Activated effector memory CD4-positive, alpha-beta T cell treated with Interleukin-2 at 50 U/mL for 16 hours (primary cell): ENCODE results near the gene TBCD.
"Not testable (repeated sequence)": the region's sequence is repeated elsewhere in the genome, so short reads cannot be mapped to it uniquely, and the experiment has no call there.

Experiments used
- DNase-seq: peaks from one replicate; pipeline ENCODE4 v3.0.0-alpha.2; 2020

Gene TBCD

DNA sequence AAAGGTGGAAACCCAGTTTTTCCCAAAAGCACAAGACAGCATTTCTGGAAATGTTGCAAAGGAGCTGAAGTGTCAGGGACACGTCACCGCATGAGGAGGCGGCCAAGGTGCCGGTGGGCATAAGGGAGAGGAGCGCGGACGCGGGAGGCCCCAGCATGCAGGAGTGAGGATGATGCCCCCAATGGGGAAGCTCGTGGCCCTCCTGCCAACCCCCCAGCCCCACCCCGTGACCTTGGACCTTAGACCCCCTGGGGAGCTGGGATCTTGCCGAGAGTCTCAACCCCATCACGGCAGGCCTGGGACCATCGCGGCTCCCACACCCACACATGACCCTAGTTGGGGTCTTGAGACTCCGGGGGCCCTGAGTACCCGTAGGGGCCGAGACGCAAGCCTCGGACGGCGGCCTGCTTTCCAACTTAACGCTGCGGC is 208.1 kb downstream of the TBCD start:
- DNase-seq = no peak

- no peak for DNase-seq
Observed at GRCh38 chr17:82960419-82961271, 208.8 kb downstream of the TBCD start.

DNA sequence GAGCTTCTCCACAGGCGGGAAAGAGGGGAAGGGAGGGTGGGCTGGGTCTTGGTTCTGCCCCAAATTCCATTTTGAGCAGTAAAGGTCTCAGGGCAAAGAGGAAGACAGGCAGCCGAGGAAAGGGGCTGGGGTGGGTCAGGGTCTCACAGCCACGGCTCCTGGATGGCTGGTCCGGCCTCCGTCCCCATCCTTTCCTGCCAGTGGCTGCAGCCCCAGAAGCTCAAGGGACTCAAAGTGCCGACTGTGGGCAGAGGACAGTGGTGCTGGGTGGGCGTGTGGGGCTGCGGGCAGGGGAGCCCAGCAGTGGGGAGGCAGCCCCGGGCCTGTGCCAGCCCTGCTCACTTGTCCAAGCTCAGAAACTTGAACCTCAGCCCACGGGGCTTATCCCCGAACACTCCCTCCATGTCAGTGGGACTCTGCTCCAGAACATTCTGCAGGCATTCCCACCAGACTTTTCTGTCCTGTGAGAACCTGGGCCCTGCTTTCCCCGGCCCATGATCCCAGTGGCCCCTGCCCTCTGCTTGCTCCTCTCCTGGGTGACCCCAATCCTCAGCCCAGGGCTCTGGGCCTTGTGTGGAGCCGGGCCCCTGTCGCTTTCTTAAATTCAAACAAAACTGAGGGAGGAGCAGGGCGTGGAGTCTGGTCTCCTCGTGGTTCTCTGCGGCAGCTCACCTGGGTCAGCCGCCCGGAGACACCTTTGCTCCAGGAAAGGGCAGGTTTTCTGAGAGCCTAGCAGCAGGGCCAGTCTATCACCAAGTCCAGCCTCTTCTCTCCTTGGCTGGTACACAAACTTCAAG is 209.7 kb downstream of the TBCD start:
- no peak for DNase-seq

DNA sequence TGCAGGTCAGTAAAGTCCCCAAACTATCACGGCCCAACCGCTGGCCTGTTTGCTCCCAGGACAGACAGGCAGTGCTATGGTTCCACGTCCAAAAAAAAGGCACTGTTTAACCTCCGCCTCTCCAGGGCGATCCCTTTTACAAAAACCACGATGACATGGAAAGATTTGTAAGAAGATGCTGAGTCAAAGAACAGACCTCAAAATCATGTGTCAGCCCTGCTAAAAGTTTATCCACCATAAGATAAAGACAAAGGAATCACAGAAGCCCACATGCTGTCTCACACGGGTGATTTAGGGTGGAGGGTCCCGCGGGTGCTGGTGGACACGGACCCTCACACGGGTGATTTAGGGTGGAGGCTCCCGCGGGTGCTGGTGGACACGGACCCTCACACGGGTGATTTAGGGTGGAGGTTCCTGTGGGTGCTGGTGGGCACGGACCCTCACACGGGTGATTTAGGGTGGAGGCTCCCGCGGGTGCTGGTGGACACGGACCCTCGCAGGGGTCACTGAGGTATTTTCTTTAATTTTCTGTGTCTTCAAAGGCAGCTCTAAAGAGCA is 210.4 kb downstream of the TBCD start:
- no peak for DNase-seq

DNA sequence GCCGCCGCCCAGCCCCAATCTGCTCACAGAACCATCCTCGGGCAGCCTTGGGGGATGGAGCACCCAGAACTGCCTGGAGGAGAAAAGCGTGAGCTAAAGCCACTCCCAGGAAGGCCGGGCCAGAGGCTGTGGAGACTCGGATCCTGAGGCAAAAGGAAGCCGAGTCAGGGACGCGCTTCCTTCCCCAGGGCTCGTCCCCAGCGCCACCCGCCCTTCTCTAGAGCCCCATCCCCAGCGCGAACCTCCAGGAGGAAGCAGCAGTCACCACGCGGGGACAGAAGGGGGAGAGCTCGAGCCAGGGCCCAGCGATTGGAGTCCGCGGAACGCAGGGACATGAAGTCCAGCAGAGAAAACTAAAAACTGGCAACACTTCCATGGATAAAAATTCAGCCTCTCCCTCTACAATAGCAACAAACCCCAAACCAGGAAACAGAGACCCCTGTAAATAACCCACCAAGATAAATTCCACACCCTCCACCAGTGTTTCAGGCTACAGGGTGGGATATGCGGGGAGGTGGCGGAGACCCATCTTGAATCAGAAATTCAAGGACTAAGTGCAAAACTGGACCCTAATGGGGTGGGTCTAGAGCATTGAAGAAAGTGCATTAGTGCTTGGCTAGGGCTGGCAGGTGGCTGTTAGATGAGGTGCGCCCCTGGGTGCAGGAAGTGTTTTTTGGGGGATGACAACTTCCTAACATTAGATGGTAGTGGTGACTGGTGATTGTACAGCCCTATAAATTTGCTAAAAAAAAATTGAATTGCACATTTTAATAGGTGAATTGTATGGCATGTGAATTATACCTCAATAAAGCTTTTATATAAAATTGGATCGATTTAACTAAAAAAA is 211.5 kb downstream of the TBCD start:
- no peak for DNase-seq

GRCh38 chr17:82964451-82964850 is 212.6 kb downstream of the TBCD start:
- not testable (repeated sequence) for DNase-seq

- DNase-seq = no peak
Observed at GRCh38 chr17:82964851-82965341, 213.0 kb downstream of the TBCD start.

DNA sequence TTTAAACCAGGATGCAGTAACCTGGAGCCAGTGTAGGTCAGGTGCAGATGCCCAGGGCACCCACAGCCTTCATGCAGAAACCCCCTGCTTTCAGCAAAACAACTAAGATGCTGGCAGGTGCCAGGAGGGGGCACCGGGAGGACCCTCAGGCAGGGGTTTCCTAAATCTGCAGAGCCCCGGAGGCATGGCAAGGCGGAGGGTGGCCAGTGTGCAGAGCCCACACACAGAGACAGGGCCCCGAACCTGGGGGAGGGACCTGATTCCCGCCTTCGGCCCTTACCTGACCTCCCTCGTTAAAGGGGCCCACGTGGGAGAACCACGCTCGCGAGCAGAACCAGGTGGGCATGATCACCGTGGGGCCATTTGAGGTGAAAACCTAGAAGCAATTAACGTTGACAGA is 213.5 kb downstream of the TBCD start:
- no peak for DNase-seq

GRCh38 chr17:82966415-82966814 is 214.6 kb downstream of the TBCD start:
- no peak for DNase-seq

DNA sequence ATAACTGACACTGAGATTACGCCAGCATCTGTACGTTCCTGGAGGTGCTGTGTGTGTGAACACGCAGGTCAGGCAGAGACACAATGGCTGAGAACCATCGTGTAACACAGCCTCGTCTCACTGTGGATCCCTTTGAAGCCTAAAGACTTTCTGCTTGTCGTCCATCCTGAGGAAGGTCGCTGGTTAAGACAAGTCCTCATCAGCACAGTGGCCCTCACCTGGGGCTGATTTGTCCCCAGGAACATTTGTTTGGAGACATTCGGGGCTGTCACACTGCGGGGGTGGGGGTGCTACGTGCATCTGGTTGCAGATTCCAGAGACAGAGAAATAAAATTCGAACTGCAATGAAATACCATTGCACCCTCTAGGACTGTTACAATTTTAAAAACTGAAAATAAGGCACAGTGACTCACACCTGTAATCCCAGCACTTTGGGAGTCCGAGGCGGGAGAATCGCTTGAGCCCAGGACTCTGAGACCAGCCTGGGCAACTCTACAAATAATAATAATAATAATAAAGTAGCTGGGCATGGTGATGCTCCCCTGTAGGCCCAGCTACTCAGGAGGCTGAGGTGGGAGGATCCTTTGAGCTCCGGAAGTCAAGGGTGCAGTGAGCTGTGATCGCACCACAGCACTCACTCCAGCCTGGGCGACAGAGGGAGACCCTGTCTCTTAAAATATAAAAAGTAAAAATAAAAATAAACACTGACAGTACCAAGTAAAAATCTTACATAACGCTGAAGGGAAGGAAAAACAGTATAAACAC is 215.6 kb downstream of the TBCD start:
- no peak for DNase-seq

- DNase-seq = not testable (repeated sequence)
Observed at GRCh38 chr17:82968033-82968841, 216.4 kb downstream of the TBCD start.

GRCh38 chr17:82970067-82970466 is 218.2 kb downstream of the TBCD start:
- no peak for DNase-seq

- DNase-seq = no peak
Observed at GRCh38 chr17:82970818-82971590, 219.1 kb downstream of the TBCD start.

DNA sequence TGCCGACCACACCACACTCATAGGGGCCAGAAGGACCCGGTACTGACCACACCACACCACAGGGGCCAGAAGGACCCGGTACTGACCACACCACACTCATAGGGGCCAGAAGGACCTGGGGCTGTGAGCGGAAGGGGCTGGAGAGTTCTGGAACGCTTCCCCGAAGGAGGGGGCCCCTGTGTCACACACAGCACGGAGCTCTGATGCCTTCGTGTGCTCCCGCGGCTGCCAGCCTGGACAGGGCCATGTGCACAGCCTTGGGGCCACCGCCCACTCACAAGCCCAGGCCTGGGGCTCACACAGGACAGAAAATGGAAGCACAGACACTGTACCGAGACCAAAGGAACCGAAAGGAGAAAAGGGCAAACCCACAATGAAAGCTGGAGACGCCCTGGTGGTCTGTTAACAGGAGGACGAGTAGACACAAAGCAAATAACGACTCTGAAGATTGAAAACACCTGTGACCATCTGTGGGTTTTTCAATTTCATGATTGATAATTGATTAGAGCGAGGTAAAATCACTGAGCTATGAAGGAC is 221.0 kb downstream of the TBCD start:
- no peak for DNase-seq

GRCh38 chr17:82973456-82974135 is 221.7 kb downstream of the TBCD start:
- no peak for DNase-seq

DNA sequence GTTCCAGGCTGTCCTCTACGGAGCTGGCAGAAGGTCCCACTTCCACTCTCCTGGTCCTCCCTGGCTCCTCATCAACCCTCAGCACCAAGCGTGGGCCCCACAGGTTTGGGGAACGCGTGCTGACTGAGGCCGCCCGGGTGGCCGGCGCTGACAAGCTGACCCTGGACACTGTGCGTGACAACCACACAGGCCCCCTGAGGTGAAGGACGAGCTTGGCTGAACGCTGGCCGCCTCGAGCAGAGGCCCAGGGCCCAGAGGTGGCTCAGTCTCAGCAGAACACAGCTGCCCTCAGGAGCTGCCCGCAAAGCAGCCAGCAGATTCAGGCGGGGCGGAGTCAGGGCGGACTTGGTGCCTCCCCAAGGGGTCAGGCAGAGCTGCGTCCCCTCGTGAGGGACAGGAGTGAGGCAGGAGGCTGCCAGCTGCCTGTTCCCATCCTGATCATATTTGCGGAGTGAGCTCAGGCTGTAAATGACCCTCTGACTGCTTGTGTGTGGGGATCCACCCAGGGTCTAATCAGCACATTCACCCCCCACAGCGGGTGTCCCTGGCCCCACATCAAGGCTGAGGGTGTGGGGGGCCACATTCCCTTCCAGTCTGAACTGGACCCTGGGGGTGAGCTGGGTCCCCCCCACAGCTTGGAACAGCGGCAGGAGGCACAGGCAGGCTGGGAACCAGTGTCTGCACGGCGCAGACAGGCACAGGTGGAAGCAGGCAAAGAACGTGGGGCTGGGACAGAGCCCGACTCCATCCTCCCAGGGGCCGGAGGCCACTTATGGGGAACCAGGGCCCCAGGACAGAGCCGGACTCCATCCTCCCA is 222.5 kb downstream of the TBCD start:
- DNase-seq = no peak

- DNase-seq = no peak
Observed at GRCh38 chr17:82976982-82977488, 225.2 kb downstream of the TBCD start.

DNA sequence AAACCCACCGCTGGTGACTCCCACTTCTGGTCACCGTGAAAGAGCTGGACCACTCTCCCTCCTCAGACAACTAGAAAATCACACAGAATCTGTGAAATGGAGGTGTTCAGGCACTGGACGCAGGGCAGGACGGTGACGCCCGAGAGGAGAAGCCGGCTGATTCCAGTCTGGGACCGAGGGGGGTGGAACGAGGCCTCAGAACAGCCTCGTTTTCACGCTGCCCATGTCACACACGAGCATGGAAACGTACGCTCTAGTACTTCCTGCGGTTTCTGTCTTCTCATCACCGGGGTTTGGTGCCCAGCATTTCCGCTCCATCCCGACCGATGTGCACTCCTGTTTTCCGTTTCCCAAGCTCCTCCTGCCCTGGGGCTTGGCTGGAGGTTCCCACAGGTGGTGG is 225.7 kb downstream of the TBCD start:
- no peak for DNase-seq
